ENCODE measurements around the gene SPAG16.

Gene SPAG16

GRCh38 chr2:213284105-213285090, at the start of gene SPAG16:
TSS of gene SPAG16 (plus strand) at chr2:213284464.
- DNase-seq (ENCODE audit: low read depth in 3 of 3, low spot score in 1 of 3): peak; percentile 87 to 94 (median 89)

GRCh38 chr2:213234641-213235040, 49.6 kb upstream of the SPAG16 start:
- no peak for DNase-seq (ENCODE audit: low read depth in 3 of 3, low spot score in 1 of 3)

- DNase-seq (ENCODE audit: low read depth in 3 of 3, low spot score in 1 of 3): no peak
Observed at GRCh38 chr2:213235741-213236140, 48.5 kb upstream of the SPAG16 start.

DNA sequence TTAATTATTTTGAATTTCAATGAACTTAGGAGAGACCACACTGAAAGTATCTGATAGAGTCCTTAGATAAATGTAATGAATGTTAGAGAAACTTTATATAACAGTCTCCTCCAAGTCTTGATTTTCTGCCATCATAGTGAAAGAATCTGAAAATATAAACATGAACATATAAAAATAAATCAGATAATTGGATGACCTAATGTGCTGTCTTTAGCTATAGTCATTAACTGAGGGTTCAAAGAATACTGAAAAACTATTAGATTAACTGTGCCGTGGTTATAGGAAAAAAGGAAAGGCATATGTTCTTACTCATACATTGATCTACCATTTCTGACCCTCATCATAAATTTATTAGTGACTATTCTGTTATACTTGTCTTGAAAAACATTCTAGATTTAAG, 47.0 kb upstream of the SPAG16 start:
- no peak for DNase-seq (ENCODE audit: low read depth in 3 of 3, low spot score in 1 of 3)

DNA sequence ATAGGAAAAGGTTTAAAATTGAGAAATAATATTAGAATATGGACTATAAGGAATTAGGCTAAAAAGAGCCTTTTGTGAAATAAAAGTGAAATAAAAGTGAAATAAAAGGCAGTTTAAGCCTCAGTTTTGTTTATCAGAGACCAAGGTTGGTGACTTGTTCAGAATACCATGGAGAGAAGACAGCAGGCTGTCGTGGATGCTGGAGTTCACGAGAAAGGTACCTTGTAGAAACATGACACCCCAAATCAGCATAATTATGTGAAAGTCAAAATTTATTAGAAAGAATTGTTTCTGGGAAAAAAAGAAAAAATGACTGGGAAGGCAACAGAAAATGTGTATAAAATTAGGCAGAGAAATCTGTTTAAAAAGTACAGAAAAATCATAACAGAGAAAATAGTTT, 46.5 kb upstream of the SPAG16 start:
- DNase-seq (ENCODE audit: low read depth in 3 of 3, low spot score in 1 of 3): no peak

DNA sequence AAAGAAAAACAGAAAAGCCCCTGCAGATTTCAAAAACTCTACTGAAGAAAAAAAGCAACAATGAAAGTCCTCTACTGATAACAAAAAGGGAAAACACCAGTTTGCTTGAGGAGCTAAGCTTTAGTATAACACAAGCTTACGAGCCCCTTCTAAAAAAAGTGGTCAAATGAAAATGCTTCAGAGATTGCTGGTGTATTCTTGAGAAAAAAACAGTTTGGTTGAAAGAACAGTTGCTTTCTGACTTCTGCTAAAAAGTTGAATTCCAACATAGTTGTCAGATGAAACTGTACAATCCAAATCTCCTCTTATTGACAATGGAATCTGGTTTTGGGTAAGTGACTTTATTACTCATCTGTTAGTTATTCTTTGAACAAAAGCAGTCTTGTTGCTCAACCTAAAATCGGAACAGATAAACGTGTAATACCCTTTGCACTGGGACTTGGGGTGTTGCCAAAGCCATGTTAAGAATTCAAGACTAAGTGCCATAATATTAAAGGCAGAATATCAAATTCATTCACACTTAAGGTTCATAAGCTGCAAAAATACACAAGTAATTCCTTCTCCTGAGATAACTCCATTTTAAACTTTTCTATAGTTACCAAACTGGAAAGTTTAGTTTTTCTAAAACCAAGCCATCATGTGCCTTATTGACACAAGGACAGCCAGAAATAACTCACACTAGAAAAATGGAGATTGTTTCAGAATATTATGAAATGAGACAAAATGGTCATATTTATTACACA, 45.3 kb upstream of the SPAG16 start:
- DNase-seq (ENCODE audit: low read depth in 3 of 3, low spot score in 1 of 3): no peak

DNA sequence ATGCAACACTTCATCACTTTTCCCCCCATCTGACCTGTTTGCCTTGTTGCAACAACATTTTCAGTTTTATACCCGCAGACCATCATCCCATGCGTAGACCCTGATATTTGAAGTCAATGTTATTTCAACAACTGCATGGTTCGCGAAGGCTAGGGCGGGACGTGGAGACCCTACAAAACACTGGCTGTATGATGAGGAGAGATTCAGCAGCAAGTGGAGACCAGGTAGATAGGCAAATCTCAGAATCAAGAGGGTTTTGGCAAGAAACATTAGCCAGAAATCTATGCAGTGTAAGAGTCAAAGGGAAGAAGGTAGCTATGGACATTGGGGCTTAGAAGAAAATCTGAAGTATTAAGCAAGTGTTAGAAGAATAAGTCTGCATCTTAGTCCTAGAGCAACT, 42.4 kb upstream of the SPAG16 start:
- no peak for DNase-seq (ENCODE audit: low read depth in 3 of 3, low spot score in 1 of 3)

DNA sequence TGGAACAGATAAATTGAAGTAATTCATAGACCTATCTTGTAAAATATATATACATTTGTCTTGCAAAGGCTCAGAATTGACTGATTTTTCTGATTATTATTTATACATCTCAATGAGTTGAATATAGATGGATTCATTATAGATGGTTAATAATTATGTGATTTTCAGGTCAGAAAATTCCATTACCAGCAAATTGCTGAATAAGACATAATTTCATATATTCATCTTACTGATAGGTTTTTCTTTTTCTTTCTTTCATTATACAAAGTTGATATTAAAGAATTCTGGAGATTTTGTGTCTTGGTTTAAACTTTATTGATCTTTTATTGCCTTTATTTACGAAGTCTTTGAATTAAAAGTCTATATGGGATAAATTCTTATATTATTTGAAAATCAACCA, 41.6 kb upstream of the SPAG16 start:
- DNase-seq (ENCODE audit: low read depth in 3 of 3, low spot score in 1 of 3): no peak

GRCh38 chr2:213243189-213244044, 40.8 kb upstream of the SPAG16 start:
- no peak for DNase-seq (ENCODE audit: low read depth in 3 of 3, low spot score in 1 of 3)

DNA sequence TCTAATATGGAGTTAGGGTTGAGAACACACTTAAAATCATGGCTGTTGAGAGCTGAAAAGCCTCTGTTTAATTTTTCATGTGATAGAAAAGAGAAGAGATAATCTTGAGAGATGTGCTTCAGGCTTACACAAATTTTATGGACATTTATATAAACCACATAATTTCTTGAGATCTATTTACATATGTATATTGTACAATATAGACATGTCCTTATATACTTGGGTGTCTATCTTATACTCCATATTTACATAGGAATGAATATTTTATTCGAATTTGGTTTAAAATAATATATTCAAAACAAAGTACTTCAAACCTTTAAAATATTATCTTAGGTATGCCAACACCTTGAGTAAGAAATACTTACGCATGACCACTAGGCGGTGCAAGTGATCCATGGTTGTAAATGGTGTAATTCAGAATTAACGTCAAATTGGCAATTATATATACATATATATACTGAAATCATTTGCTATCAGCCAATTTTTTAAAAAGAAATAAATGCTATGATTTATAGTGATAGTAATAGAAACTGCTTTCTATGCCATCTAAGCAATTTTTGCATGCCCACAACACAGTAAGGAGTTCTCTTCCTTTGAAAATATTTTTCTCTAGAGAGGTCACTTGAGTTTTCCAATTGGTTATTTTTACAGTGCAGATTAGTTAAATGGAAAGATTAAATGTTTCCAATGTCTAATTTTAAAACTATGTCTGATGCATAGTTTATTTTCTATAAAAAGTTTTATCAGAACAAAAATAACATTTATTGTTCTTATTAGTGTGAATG, 37.6 kb upstream of the SPAG16 start:
- peak in 2 of 3 donors; percentile 9 to 20 for DNase-seq (ENCODE audit: low read depth in 3 of 3, low spot score in 1 of 3)

DNA sequence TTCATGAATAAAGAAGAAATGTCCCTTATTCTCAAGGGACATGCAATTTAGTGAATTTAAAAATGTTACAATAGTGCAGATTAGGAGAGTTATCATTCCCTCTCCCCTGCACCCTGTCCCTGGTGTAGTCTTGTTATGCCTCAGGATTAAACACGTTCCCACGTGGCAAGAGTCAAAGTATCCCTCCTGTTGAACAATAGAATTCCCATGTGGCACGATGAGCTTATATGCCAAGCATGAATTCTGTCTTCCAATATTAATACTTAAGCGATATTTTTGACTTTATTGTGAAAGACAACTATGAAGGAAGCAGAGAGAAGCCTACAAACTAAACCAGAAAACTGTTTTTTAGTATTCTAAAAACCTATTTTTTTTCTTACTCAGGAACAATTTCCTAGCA, 36.7 kb upstream of the SPAG16 start:
- no peak for DNase-seq (ENCODE audit: low read depth in 3 of 3, low spot score in 1 of 3)

DNA sequence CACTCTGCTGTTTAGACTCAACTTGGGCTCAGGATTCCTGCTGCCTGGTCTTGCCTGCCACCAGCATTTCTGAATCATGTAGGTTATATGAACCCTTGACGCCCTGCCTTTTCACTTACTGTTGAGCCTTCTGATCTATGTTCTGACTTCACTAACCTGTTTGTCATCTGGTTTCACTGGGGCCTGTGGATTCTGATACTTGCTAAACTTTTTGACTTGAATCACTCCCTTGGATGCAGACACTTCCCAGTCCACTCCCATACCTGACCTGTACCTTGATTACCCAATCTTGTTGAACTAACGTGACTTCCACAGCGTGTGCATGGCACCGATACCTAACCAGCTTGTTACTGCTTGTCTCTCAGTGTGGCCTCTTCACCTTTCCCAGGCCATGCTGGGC, 35.6 kb upstream of the SPAG16 start:
- DNase-seq (ENCODE audit: low read depth in 3 of 3, low spot score in 1 of 3): no peak

DNA sequence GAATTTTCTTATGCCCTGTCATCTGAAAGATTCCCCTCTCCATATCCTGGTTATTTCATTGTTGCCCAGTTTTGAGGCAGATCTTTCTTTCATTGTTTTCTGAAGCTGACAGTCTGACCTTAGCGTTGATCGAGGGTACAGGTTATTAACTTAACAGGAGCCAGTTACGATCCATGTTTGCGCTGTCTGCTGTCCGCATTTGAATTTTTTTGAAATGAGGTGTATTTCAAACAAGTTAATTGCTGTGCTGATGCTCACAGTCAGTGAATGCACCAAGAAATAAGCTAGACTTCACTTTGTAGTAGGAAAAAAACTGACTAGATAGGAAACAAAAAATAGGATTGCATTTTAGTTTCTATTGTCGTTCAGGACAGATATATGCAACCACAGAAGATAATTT, 34.8 kb upstream of the SPAG16 start:
- no peak for DNase-seq (ENCODE audit: low read depth in 3 of 3, low spot score in 1 of 3)

DNA sequence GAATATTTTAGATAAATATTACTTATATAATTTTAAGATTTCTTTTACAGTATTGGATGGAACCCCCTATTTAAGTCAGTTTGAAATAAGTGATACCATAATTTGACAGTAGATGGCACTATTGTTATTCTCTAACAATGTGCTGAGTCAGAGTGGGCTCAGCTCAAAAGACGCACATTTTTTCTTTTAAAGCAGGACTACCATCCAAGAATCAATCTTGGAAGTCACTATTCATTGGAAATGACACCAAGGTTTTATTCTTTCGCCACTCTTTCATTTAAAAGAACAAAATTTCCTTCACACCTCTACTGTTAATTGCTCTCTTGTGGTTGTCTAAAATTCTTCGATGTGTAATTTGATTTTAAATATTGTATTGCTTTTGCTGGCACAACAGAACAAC, 32.6 kb upstream of the SPAG16 start:
- DNase-seq (ENCODE audit: low read depth in 3 of 3, low spot score in 1 of 3): no peak

DNA sequence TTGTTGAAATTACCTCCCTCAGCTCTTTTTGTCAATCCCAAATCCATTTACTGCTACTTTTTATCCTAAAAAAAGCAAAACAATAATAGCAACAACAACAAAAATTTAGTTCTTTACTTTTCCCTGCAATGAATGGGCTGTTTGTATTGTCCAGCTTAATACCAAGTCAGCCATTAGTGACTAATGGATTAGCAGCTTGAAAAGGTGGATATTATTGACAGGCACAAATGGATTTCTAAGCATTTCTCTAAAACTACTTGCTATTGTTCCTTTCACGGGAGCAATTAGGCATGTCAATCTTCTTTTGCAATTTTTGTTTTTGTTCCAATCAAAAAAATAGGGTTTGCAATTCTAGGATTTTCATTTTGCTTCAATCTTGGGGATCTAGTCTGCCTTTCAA, 32.1 kb upstream of the SPAG16 start:
- DNase-seq (ENCODE audit: low read depth in 3 of 3, low spot score in 1 of 3): no peak

DNA sequence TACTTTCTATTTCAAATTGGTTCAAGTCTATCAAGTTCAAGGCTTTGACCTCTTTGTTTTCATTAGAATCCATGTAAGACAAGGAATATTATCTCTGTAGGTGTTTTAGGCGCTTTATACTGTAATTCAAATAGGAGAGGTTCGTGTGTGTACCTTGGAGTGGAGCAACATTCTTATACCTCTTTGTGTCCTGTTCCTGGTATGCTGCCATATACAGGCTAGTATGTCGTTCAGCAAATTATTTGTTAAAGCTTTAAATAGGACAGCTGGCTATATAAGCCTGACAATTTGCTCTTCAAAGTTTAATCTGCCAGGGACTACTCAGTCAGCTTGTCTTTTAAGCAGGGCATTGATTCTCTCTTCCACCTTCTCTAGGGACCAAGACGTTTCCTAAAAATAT, 31.1 kb upstream of the SPAG16 start:
- DNase-seq (ENCODE audit: low read depth in 3 of 3, low spot score in 1 of 3): no peak

GRCh38 chr2:213259266-213259665, 25.0 kb upstream of the SPAG16 start:
- DNase-seq (ENCODE audit: low read depth in 3 of 3, low spot score in 1 of 3): no peak

DNA sequence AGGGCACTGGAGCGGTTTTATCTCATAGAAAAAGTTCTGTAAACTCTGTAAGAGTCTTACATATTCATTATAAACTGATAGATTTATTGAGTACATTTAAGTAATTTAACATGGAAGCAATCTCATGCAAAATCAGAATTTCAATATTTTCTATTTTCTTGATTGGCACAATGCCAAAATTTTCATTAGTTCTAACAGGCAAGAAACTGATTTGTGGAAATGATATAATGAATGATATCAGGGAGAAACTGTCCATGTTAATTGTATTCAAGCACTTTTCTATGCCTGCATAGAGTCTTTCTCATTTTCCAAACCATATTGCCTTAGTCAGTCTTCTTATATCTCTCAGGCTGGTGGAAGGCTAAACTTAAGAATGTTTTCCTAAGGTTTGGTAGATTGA, 23.0 kb upstream of the SPAG16 start:
- no peak for DNase-seq (ENCODE audit: low read depth in 3 of 3, low spot score in 1 of 3)

- DNase-seq (ENCODE audit: low read depth in 3 of 3, low spot score in 1 of 3): no peak
Observed at GRCh38 chr2:213261715-213262114, 22.5 kb upstream of the SPAG16 start.

- no peak for DNase-seq (ENCODE audit: low read depth in 3 of 3, low spot score in 1 of 3)
Observed at GRCh38 chr2:213265679-213266078, 18.6 kb upstream of the SPAG16 start.

- DNase-seq (ENCODE audit: low read depth in 3 of 3, low spot score in 1 of 3): no peak
Observed at GRCh38 chr2:213266421-213266820, 17.8 kb upstream of the SPAG16 start.
